Chondrocyte (in vitro differentiated cells): ENCODE data around the gene PHKA1. TPM values are rescaled to one million over a fixed set of nuclear protein-coding genes. Genes with fewer than 3 reads are reported as not detected.

ENCODE experiments used
- DNase-seq: peaks from one replicate; pipeline ENCODE4 v3.0.0; 2021; ENCODE audit warnings: mixed read lengths, low spot score
- H3K27ac Mint-ChIP-seq: one replicate; pipeline ENCODE4 v1.8.0; 2021; ENCODE audit warnings: mild to moderate bottlenecking, moderate library complexity, mixed read lengths; ENCODE audit not compliant: unreplicated experiment
- H3K27me3 Mint-ChIP-seq: 2 replicates; pipeline ENCODE4 v1.8.0; 2021; ENCODE audit warnings: low read depth, mixed read lengths
- H3K36me3 Mint-ChIP-seq: 2 replicates; pipeline ENCODE4 v1.8.0; 2021; ENCODE audit warnings: low read depth, mixed read lengths
- H3K4me1 Mint-ChIP-seq: 2 replicates; pipeline ENCODE4 v1.8.0; 2021; ENCODE audit warnings: low read depth, mild to moderate bottlenecking, mixed read lengths
- H3K4me3 Mint-ChIP-seq: one replicate; pipeline ENCODE4 v1.8.0; 2021; ENCODE audit warnings: mild to moderate bottlenecking, moderate library complexity, mixed read lengths; ENCODE audit not compliant: unreplicated experiment
- H3K9me3 Mint-ChIP-seq: 2 replicates; pipeline ENCODE4 v1.8.0; 2021; ENCODE audit warnings: low read depth, mixed read lengths
- total RNA-seq: library from RNA; stranded (reverse); gene quantifications from 3 replicates; pipeline ENCODE4 v1.2.1, GENCODE V29; 2021
- TF ChIP-seq, protein P1 (sequence below): fragments of 200-600 bp; sonication (generic); IDR thresholded peaks from 2 replicates; pipeline ENCODE4 v1.5.0; 2021; ENCODE audit warnings: antibody characterized with exemption, mild to moderate bottlenecking, moderate library complexity

PHKA1 gene
- total RNA-seq, 1 donor from 2014 or later: 5.3 TPM

- Mint-ChIP-seq H3K9me3 (peaks cover 3% of the 10 kb centered on the region), H3K27ac (no peak overlapping the region), H3K4me3 (no peak overlapping the region), H3K36me3 (no peaks in the 10 kb centered on the region), H3K27me3 (no peaks in the 10 kb centered on the region), H3K4me1 (no peaks in the 10 kb centered on the region)
- TF ChIP-seq, protein P1, sequence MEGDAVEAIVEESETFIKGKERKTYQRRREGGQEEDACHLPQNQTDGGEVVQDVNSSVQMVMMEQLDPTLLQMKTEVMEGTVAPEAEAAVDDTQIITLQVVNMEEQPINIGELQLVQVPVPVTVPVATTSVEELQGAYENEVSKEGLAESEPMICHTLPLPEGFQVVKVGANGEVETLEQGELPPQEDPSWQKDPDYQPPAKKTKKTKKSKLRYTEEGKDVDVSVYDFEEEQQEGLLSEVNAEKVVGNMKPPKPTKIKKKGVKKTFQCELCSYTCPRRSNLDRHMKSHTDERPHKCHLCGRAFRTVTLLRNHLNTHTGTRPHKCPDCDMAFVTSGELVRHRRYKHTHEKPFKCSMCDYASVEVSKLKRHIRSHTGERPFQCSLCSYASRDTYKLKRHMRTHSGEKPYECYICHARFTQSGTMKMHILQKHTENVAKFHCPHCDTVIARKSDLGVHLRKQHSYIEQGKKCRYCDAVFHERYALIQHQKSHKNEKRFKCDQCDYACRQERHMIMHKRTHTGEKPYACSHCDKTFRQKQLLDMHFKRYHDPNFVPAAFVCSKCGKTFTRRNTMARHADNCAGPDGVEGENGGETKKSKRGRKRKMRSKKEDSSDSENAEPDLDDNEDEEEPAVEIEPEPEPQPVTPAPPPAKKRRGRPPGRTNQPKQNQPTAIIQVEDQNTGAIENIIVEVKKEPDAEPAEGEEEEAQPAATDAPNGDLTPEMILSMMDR: no peak
- no peak for DNase-seq
Observed at GRCh38 chrX:72644946-72645345, 69.2 kb downstream of the PHKA1 start.

DNA sequence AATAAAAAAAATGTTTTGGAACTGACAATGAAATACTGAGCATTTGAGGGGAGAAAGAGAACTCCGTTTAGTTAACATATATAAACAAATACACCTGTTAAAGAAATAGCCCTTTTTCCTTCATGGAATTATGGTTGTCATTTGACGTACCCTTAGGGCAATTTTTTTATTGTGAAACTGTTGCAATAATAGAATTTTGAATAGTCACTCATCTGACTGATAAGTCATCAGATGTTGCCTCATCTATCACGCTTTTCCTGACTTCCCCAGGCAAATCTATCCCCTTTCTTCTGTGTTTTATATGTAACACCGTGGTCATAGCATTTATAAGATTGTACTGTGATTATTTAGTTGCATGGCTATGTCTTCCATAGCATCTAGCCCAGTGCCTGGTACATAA lies 72.5 kb downstream of the PHKA1 start:
- DNase-seq: no peak
- Mint-ChIP-seq H3K27ac (no peak overlapping the region), H3K9me3 (peaks cover 3% of the 10 kb centered on the region), H3K27me3 (no peaks in the 10 kb centered on the region), H3K4me3 (no peak overlapping the region), H3K36me3 (no peaks in the 10 kb centered on the region), H3K4me1 (no peaks in the 10 kb centered on the region)
- TF ChIP-seq, protein P1: no peak

DNA sequence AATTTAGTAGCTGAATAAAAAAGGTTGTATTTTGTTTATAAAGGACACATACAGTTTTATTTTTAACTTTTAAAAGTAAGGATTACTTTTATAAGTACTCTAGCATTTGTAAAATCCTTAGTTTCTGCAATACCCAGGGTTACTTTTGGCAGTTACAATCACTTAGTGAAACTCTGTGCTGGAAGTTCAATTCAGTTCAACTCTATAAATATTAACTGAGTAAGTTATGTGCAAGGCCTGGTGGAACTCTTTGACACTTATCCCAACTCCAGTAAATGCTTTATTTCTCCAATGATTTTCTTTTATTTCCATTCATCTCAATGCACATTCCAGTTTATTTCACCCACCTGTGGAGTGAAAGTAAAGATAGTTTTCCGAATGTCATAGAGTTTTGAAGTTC lies 78.2 kb downstream of the PHKA1 start:
- Mint-ChIP-seq H3K4me1 (no peaks in the 10 kb centered on the region), H3K9me3 (no peaks in the 10 kb centered on the region), H3K27me3 (no peaks in the 10 kb centered on the region), H3K4me3 (no peak overlapping the region), H3K36me3 (peaks cover 1% of the 10 kb centered on the region), H3K27ac (no peak overlapping the region)
- TF ChIP-seq, protein P1: no peak
- DNase-seq: no peak

- DNase-seq: no peak
- Mint-ChIP-seq H3K36me3 (peaks cover 1% of the 10 kb centered on the region), H3K4me1 (no peaks in the 10 kb centered on the region), H3K27me3 (no peaks in the 10 kb centered on the region), H3K9me3 (no peaks in the 10 kb centered on the region), H3K4me3 (no peak overlapping the region), H3K27ac (no peak overlapping the region)
- TF ChIP-seq, protein P1: no peak
Observed at GRCh38 chrX:72634331-72634730, 79.8 kb downstream of the PHKA1 start.

- DNase-seq: no peak
- no peak overlapping the region for H3K4me3 Mint-ChIP-seq
- no peak overlapping the region for H3K27ac Mint-ChIP-seq
- no peaks in the 10 kb centered on the region for H3K9me3 Mint-ChIP-seq
- no peaks in the 10 kb centered on the region for H3K4me1 Mint-ChIP-seq
- no peaks in the 10 kb centered on the region for H3K27me3 Mint-ChIP-seq
- TF ChIP-seq, protein P1: no peak
- H3K36me3 Mint-ChIP-seq: peaks cover 3% of the 10 kb centered on the region
Observed at GRCh38 chrX:72630185-72630584, 83.9 kb downstream of the PHKA1 start.
